HS-27A (cell line): Measurements from ENCODE around the gene CRPPA.

Experiments used
- DNase-seq: peaks from one replicate; pipeline ENCODE4 v3.0.0-alpha.2; 2012; ENCODE audit warnings: low read depth, missing footprints

Gene CRPPA

DNA sequence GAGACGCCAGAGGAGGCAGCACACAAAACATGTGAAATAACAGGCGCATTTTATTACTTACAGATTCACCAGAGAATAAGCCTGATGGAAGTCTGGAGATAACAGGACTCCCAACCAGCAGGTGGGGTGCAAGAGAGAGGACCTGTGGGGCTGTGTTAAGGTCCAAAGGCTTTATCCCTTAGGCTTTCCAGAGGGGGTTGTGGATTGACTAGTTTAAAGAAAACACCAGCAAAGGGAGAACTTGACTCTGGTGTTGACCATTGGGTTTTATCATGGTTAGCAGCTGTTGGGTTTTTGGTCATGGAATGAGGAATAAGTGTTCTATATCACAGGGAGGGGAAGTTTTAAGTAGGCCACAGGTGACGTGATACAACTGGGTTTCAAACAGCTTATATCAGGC lies 1.6 kb upstream of the CRPPA start:
- no peak for DNase-seq

DNA sequence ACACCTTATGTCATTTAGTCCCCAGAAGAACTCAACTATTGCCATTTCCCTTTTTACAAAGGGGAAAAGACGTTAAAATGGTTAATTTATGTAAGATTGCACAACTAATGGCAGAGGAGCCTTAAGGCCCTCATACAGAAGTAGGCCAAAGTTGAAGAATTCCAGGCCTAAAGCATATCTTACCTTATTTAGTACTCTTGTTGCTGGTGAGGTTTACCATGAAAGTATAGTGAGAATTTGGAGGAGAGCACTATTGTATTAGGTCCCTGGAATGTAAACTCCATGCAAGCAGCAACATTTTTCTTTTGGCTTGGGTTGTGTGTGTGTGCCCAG lies 731 bp upstream of the CRPPA start:
- DNase-seq: no peak

DNA sequence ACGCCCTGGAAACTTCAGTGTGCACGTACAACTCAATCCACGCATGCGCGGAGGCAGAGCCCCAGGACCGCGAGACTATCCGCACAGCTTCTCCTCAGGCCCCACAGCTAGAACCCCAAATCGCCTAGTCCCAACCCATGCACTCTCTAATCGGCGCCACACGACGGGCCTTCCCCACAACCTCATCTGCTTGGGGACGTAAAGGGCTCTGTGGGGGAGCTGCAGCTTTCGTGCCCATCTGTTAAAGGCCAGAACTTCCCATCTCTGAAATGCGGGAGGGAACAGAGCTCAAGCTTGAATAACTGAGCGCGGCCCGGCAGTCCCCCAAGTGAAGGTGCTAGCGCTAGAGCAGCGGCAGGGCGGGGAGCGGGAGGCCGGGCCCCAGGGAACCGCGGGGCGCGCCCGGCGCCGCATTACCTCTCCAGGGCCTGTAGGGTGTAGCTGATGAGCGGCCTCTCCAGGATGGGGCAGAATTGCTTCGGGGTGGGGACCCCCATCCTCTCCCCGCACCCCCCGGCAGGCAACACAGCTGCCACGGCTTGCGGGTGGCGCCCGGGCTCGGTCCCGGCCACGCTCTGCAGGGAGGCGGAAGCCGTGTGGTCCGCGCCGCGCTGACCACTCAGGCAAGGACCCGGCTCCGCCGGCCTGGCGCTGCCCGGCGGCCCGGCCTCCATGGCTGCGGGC lies 547 bp downstream of the CRPPA start:
- no peak for DNase-seq

DNA sequence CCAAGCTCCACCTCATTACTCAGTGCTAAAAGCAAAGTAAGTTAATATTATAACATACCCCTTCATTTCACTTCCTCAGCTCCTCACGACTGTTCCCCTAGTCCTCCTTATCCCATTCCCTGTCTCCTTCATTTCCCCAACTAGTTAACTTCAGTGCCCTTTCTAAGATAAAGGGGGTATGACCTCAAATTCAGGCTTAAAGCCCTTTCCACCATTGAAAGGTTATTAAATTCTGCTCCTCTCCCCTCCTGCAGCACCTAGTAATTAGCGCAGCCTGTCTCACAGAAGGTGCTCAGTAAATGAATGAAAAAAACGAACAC lies 1.0 kb downstream of the CRPPA start:
- no peak for DNase-seq

DNA sequence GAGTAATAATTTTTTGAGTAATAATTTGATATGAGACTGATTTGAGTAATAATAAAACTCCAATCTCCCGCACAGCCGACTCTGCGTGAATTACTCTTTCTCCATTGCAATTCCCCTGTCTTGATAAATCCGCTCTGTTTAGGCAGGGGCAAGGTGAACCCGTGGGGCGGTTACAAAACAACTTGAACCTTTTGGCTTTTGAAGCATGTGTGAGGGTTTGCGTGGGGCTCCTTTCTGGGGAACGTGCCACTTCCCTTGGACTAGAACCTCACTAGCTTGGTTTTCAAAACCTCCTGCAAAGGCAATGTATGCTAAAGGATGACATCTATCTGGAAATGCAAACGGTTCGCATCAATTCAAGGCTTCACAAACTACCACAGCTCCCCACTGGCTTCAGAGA lies 1.5 kb downstream of the CRPPA start:
- DNase-seq: no peak

DNA sequence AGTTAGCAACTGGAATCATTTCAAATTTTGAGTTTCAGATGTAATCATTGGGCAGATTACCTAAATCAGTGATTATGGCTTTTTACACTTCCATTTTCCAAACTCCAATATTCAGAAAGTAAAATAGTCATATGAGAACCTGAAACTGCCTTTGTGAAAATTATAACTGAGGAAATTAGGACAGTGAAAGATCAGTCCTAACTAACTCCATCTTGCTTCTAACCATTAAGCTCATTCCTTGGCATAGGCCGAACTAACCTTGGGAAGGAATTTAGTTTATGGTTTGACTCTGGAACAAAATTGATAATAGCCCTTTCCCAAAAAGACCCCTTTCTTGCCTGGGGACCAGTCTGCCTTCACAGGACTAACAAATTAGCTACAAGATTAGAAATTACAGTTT lies 2.2 kb downstream of the CRPPA start:
- no peak for DNase-seq

DNA sequence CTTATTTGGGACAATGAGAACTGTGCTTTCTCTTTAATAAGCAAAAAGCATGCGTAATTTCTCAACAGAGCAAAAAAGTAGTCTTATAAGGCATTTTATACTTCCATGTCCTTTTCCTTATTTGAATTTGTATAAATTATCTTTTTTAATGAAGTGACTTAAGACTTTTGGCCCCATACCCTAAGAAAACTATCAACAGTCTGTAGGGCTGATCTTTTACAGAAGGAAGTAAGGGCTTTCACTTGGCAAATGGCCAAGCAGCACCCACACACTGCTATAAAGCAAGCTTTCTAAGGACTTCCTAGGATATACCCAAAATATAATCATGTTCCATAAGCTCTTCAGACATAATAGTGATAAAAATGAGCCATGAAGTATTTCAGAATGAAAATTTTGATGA lies 3.4 kb downstream of the CRPPA start:
- DNase-seq: no peak

DNA sequence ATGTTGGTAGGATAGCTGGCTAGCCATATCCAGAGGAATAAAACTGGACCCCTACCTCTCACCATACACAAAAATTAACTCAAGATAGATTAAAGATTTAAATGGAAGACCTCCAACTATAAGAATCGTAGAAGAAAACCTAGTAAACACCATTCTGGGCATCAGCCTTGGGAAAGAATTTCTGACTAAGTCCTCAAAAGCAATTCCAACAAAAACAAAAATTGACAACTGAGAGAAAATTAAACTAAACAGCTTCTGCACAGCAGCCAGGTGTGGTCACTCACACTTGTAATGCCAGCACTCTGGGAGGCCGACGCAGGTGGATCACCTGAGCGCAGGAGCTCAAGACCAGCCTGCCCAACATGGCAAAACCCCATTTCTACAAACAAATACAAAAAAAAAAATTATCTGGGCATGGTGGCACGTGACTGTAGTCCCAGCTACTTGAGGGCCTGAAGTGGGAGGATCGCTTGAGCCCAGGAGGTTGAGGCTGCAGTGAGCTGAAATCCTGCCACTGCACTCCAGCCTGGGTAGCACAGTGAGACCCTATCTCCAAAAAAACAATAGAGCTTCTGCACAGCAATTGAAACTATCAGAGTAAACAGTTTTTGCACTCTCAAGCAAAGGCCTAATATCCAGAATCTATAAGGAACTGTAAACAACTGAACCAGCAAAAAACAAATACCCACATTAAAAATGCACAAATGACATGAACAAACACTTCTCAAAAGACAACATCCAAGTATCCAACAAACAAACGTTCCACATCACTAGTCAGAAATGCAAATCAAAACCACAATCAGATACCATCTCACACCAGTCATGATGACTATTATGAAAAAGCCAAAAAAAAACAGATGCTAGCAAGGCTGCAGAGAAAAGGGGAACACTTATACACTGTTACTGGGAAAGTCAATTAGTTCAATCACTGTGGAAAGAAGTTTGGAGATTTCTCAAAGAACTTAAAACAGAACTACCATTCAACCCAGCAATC lies 4.8 kb downstream of the CRPPA start:
- no peak for DNase-seq

DNA sequence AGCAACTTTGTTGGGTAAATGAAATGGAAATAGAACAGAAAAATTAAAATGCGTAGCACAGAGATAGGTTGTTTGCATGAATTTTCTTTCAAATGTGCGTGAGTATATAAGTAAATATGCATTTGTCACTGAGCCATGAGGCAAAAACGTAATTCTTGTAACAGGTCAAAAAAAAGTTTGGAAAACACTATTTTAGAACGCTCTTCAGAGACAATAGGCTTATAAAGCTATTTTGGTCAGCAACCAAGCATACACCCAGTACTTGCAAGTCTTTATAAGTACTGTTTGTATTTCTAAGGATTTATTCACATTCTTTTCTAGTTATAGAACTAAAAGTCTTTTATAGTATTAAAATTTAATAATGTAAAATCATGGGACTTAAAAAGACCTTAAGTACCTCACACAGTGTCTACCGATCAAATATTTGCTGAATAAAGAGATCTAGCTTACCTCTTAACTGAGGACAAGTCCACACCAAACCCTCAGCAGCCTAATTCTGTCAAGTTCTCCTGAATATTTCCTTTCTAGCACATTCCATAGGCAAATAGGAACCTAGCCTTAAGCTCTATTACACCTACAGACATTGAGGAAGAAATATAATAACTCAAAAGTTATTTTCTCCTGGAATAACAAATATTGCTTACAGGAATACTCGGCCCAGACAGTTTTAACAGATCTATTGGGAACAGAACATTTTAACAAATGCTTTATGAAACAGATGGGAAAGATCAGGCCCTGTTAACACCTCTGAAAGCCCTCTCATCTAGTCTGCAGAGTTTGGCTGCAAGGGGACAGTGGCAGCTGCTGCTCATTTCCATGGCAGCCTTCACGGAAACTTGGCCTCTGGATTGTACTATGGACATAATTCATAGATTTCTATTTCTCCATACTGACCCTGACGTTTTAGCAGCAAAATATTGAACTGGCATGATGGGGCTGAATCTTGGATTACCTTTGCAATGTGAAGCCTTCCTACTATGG lies 8.8 kb downstream of the CRPPA start:
- DNase-seq: no peak

DNA sequence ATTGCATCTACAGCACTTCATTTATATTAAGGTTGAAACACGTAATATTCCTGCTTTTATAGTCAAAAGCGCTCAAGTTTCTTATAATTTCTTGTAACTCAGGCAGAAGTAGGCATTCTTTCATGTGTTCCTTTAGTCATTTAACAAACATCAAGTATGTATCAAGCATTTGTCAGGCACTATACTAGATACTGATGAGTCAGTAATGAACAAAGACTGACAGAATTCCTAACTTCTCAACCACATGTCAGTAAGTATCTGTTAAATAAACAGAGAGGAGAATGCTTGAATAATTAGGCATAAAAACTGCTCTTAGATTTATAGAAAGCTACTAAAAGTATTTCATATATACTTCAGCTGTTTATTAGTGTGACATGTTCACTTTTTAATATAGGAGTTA lies 9.9 kb downstream of the CRPPA start:
- DNase-seq: no peak

DNA sequence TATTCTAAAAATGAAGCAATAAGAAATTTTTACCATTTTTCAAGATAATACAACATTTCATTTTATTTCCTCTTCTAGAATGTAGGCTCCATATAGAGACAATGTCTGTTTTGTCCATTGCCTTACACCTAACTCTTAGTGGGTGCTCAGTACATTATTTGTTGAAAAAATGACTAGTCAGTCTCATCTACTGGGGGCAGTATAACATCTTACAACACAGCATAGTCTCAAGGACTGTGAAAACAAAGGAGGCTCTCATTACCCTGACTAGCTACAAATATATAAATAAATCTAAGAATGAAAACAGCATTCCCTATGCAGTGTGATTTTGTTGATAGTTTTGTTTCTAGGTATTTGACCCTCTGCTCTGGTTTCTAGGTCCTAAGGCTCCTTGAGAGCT lies 11.6 kb downstream of the CRPPA start:
- DNase-seq: no peak

DNA sequence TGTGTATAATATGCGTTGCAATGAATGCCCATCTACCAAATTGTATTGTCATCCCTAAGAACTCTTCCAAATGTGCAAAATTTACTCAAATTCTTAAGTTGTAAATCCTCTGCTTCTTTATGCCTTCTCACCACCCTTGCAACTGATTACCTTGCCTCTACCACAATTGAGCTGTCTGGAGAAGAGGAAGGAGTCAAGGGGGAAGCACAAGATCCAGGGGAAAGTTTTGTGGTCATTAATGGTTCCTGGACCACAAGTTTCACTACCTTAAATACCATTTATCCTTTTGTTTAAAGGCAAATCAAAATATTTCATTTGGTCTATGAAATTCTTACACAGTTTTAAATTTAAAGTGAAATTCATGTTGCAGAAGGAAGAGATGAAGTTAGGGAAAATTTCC lies 16.7 kb downstream of the CRPPA start:
- no peak for DNase-seq

DNA sequence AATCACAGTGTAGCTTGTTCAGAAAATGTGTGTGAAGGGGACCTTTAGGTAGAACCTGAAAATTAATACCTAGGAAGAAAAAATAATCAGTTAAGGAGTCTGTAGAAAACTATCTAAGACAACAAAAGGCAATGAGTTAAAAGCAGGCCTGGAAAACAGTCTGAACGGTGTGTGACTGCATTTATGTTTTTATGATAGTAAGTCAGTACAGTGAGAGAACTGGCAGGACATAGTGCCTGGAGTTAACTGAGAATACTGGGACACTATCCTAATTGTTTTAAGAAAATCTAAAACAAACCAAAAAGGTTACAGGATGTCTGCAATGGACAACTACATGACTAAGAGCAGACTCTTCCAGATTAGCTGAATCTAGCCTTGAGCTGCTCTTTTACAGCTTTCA lies 17.9 kb downstream of the CRPPA start:
- DNase-seq: no peak

DNA sequence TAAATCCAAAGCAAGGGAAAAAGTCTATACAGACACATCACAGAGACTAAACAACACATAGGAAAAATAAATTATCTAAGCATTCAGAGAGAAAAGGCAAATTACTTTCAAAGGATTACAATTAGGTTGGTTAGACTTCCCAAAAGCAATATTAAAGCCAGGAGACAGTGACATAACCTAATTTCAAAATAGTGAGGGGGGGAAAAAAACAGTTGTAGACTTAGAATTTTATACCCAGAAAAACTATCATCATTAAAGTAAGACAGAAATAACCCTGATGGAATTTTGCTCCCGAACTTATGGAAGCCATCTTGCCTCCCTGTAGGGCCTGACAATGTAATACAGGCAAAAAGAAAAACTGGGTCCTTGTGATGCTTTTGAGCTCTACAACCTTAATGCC lies 18.4 kb downstream of the CRPPA start:
- no peak for DNase-seq

DNA sequence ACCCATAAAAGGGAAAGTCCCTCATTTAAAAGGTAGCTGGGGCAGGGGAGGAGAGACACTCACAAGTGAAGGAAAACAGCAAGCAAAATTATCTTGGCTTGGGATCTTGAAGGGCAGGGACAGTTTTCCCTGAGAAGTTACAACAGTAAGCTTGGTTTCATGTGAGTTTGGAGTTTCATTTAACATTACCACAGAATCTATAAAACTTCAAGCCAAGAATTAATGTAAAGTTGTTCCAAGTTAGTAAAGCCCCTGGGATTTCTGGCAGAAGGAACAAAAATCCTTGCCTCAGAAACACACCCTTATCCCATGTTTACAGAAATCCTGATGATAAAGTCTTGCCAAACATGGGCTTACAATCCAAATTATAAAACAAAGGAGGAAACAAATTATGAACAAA lies 19.2 kb downstream of the CRPPA start:
- DNase-seq: no peak

DNA sequence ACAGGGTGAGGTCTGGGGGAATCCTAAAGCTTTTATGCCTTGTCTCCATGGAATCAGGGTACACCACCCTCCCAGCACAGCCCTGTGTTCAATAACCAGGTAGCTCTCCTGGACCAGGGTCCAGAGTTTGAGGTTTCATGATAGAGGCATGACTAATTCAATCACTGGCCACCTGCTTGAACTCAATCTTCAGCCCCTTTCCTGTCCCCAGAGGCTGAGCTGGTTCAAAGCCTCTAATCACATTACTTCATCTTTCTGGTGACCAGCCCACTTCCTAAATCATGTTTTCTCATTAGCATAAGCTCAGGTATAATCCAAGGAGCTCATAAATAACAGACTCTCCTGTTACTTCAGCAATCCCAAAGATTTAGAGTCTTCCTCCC lies 20.5 kb downstream of the CRPPA start:
- no peak for DNase-seq

DNA sequence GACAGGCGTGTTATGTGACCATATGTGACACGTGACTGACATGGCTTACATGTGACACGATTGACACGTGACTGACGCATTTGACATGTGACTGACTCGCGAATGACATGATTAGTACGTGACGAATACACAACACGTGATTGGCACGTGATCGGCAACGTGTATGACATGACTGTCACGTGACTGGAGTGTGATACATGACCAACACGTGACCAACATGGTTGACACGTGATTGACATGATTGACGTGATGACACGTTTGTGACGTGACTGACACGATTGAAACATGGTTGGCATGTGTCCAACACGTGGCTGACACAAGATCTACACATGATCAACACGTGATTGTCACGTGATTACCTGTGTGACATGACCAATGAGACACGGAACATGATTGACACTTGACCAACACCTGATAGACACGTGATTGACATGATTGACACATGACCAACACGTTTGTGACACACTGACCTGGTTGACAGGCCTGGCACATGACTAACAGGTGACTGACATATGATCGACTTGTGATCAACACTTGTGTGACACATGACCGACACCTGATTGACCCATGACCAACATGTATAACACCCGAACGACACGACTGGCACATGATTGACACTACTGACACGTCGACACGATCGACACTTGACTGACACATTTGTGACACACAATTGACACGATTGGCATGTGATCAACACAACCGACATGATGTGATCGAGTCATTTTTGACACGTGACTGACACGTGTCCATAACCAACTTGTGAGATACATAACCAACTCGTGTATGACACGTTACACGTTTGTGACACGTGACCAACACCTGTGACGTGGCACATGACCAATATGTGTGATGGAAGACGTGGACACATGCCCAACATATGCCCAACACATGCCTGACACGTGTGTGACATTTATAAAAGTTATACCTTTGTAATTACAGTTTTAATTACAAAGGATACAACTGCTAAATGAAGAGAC lies 21.1 kb downstream of the CRPPA start:
- no peak for DNase-seq

DNA sequence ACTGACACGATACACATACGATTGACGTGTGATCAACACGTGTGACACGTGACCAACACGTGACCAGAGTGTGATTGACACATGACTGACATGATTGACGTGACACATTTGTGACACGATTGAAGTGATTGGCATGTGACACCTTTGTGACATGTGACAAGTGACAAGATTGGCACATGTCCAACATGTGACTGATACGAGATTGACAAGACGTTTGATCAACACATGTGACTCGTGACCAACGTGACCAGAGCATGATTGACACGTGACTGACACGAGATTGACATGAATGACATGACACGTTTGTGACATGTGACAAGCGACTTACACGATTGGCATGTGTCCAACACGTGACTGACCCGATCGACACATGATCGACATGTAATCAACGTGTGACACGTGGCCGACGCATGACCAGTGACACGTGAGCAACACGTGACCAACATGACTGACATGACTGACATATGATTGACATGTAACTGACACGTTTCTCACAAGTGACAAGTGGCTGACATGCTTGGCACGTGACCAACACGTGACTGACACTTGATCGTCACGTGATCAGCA lies 22.0 kb downstream of the CRPPA start:
- DNase-seq: no peak

DNA sequence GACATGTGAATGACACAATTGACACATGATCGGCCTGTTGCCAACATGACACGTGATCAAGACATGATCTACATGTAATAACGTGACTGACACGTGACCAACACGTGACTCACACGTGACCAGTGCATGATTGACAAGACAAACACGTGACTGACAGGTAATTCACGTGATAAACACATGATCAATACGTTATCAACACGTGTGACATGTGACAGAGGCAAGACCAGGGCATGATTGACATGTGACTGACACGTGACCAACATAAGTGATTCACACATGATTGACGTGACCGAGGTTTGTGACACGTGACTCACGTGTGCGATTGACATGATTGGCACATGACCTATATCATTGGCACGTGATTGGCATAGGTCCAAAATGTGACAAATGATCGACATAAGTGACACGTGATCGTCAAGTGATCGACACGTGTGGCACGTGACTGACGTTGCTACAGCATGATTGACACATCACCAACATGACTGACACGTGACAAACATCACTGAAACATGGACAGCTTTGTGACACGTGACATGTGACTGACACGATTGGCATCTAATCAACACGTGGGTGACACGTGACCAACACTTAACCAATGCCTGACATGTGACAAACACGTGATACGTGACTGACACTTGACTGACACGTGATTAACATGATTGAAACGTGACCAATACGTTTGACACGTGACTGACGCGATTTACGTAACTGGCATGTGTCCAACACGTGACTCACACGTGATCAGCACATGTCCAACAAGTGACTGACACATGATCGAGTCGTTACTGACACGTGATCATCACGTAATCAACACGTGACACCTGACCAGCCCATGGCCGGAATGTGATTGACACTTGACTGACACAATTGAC lies 23.0 kb downstream of the CRPPA start:
- DNase-seq: no peak

DNA sequence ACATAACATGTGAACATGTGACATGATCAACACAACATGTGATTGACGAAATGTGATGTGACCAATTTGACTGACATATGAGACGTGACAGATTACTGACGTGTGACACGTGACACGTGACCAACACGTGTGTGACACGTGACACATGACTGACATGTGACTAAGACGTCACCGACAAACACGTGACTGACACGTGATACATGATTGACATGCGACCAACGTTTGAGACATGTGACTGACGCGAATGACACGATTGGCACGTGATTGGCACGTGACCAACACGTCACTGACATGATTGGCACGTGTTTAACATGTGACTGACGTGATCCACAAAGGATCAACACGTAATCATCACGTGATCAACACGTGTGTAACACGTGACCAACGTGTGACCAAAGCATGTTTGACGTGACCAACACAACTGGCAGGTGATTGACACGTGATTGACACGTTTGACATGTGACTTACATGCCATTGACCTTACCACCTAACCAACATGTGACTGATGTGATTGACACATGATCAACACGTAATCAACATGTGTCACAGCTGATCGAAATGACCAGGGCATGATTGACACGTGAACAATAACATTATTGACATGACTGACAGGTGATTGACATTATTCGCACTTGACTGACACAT lies 23.7 kb downstream of the CRPPA start:
- DNase-seq: no peak
